OCI-LY1 (cell line): ENCODE results near the gene PDLIM5.

ENCODE experiments used
- H2AFZ ChIP-seq: fragments of 200-600 bp; sonication (generic), shearing (Covaris generic); 2 replicates; pipeline ENCODE4 v1.6.0; 2014; ENCODE audit warnings: antibody characterized with exemption, mild to moderate bottlenecking, low read length
- H3F3A ChIP-seq: fragments of 200-600 bp; sonication (generic), shearing (Covaris generic); 2 replicates; pipeline ENCODE4 v1.6.0; 2014; ENCODE audit warnings: mild to moderate bottlenecking, antibody characterized with exemption, low read length, moderate library complexity; ENCODE audit not compliant: insufficient read depth
- H3K27ac ChIP-seq: fragments of 200-600 bp; sonication (generic); 2 replicates; pipeline ENCODE4 v1.5.1; 2014; ENCODE audit warnings: low read length, mixed run types, mild to moderate bottlenecking, low read depth; ENCODE audit not compliant: poor library complexity, severe bottlenecking
- H3K27me3 ChIP-seq: fragments of 200-600 bp; sonication (generic); 2 replicates; pipeline ENCODE4 v1.6.0; 2014; ENCODE audit warnings: antibody characterized with exemption, mild to moderate bottlenecking, low read length, moderate library complexity; ENCODE audit not compliant: insufficient read depth
- H3K36me3 ChIP-seq: fragments of 200-600 bp; sonication (generic); 2 replicates; pipeline ENCODE4 v1.6.1; 2014; ENCODE audit warnings: mild to moderate bottlenecking, antibody characterized with exemption, low read length, moderate library complexity, mixed read lengths; ENCODE audit not compliant: insufficient read depth
- H3K4me1 ChIP-seq: fragments of 200-600 bp; sonication (generic); 2 replicates; pipeline ENCODE4 v1.5.1; 2014; ENCODE audit warnings: mild to moderate bottlenecking, low read length, moderate library complexity; ENCODE audit not compliant: insufficient read depth, severe bottlenecking
- H3K4me2 ChIP-seq: fragments of 200-600 bp; sonication (generic), shearing (Covaris generic); 2 replicates; pipeline ENCODE4 v1.6.1; 2014; ENCODE audit warnings: low read length
- H3K4me3 ChIP-seq: fragments of 200-600 bp; sonication (generic); 2 replicates; pipeline ENCODE4 v1.5.1; 2014; ENCODE audit warnings: low read length, low read depth, mild to moderate bottlenecking, mixed read lengths; ENCODE audit not compliant: poor library complexity, severe bottlenecking
- H3K79me2 ChIP-seq: fragments of 200-600 bp; shearing (Covaris generic); 2 replicates; pipeline ENCODE4 v1.6.1; 2016; ENCODE audit warnings: mixed run types, low read length, mixed read lengths; ENCODE audit not compliant: insufficient read depth
- H3K9ac ChIP-seq: fragments of 200-600 bp; sonication (generic), shearing (Covaris generic); 2 replicates; pipeline ENCODE4 v1.6.1; 2014; ENCODE audit warnings: mild to moderate bottlenecking, low read length, mixed read lengths
- H3K9me2 ChIP-seq: fragments of 200-600 bp; sonication (generic), shearing (Covaris generic); 2 replicates; pipeline ENCODE4 v1.6.1; 2014; ENCODE audit warnings: low read depth, mild to moderate bottlenecking, low read length, mixed read lengths
- H3K9me3 ChIP-seq: fragments of 200-600 bp; shearing (Covaris generic); 2 replicates; pipeline ENCODE4 v1.6.1; 2014; ENCODE audit warnings: low read length, mixed read lengths
- H4K20me1 ChIP-seq: fragments of 200-600 bp; sonication (generic), shearing (Covaris generic); 2 replicates; pipeline ENCODE4 v1.6.0; 2016; ENCODE audit warnings: mild to moderate bottlenecking, low read length; ENCODE audit not compliant: insufficient read depth
- EZH2 ChIP-seq: fragments of 200-600 bp; sonication (generic), shearing (Covaris generic); IDR thresholded peaks from 2 replicates; pipeline ENCODE4 v1.8.0; 2017; ENCODE audit warnings: borderline replicate concordance, mixed run types, mild to moderate bottlenecking, antibody characterized with exemption, low read length, moderate library complexity, mixed read lengths
- TF ChIP-seq, protein P1 (sequence below): fragments of 200-600 bp; sonication (generic), shearing (Covaris generic); IDR thresholded peaks from 2 replicates; pipeline ENCODE4 v1.5.1; 2017; ENCODE audit warnings: mild to moderate bottlenecking, antibody characterized with exemption, low read length, moderate library complexity, mixed read lengths

Gene PDLIM5

DNA sequence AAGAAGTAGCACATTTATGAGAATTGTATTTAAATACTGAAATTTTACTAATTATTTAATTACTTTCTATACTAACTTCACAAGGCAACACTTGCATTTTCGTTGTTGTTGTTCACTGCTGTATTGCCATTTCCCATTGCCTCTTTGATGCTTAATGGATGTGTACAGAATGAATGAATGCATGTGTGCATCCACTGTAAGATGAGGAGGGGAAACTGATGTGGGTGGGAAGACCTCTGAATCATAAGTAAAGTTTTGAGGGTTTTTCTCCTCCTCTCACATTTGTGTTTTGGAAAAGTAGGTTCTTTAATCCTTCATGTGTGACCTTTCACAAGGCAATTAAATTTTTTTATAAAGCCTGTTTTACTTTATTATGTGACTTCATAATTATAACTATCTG lies 46.8 kb downstream of the PDLIM5 start:
- no peaks in the 10 kb centered on the region for H3K9me2 ChIP-seq
- no peaks in the 10 kb centered on the region for H3K9me3 ChIP-seq
- no peak overlapping the region for H3K27ac ChIP-seq
- H2AFZ ChIP-seq, result no peak overlapping the region
- H3K27me3 ChIP-seq, result no peaks in the 10 kb centered on the region
- no peak overlapping the region for H3K9ac ChIP-seq
- no peaks in the 10 kb centered on the region for H4K20me1 ChIP-seq
- no peak for TF ChIP-seq EZH2
- TF ChIP-seq, protein P1, sequence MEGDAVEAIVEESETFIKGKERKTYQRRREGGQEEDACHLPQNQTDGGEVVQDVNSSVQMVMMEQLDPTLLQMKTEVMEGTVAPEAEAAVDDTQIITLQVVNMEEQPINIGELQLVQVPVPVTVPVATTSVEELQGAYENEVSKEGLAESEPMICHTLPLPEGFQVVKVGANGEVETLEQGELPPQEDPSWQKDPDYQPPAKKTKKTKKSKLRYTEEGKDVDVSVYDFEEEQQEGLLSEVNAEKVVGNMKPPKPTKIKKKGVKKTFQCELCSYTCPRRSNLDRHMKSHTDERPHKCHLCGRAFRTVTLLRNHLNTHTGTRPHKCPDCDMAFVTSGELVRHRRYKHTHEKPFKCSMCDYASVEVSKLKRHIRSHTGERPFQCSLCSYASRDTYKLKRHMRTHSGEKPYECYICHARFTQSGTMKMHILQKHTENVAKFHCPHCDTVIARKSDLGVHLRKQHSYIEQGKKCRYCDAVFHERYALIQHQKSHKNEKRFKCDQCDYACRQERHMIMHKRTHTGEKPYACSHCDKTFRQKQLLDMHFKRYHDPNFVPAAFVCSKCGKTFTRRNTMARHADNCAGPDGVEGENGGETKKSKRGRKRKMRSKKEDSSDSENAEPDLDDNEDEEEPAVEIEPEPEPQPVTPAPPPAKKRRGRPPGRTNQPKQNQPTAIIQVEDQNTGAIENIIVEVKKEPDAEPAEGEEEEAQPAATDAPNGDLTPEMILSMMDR, result no peak
- H3K79me2 ChIP-seq, result no peaks in the 10 kb centered on the region
- no peaks in the 10 kb centered on the region for H3K36me3 ChIP-seq
- H3K4me3 ChIP-seq, result no peak overlapping the region
- peaks cover 12% of the 10 kb centered on the region for H3K4me1 ChIP-seq
- H3K4me2 ChIP-seq, result no peak overlapping the region
- no peaks in the 10 kb centered on the region for H3F3A ChIP-seq

DNA sequence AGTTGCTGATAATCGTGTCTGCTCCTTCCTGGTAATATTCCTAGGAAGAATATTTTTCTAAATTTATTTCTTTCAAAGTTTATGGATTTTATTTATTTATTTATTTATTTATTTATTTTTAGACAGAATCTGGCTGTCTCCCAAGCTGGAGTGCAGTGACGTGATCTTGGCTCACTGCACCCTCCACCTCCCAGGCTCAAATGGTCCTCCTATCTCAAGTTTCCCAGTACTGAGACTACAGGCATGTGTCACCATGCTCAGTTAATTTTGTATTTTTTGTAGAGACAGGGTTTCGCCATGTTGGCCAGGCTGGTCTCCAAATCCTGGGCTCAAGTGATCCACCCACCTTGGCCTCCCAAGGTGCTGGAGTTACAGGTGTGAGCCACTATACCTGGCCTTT lies 48.9 kb downstream of the PDLIM5 start:
- Histone ChIP-seq H3F3A (no peaks in the 10 kb centered on the region), H3K36me3 (no peaks in the 10 kb centered on the region), H3K27me3 (no peaks in the 10 kb centered on the region), H2AFZ (no peak overlapping the region), H3K79me2 (no peaks in the 10 kb centered on the region), H3K4me3 (no peak overlapping the region), H3K9me3 (no peaks in the 10 kb centered on the region), H4K20me1 (no peaks in the 10 kb centered on the region), H3K9me2 (no peaks in the 10 kb centered on the region), H3K4me1 (peaks cover 12% of the 10 kb centered on the region), H3K9ac (no peak overlapping the region), H3K27ac (no peak overlapping the region), H3K4me2 (no peak overlapping the region)
- TF ChIP-seq, protein P1, result no peak
- TF ChIP-seq EZH2, result no peak

DNA sequence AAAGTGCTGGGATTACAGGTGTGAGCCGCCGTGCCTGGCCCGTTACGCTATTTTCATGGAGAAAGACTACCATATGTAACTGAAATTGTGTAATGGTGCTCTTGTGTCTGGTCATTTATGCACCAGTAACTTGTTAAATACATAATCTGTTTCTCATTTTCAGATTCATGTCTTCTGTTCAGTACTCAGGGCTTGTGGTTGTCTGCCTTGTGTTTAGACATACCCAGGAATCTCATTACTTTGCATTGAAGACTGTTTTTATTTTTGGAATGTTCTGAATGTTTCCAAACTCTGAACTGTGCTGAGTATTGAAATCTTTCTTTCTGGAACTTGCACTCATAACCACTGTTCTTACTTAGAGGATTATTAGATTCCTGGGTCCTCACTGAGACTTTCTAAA lies 52.8 kb downstream of the PDLIM5 start:
- Histone ChIP-seq H3F3A (no peaks in the 10 kb centered on the region), H3K9me2 (no peaks in the 10 kb centered on the region), H4K20me1 (no peaks in the 10 kb centered on the region), H3K4me3 (no peak overlapping the region), H2AFZ (no peak overlapping the region), H3K9me3 (no peaks in the 10 kb centered on the region), H3K36me3 (no peaks in the 10 kb centered on the region), H3K27me3 (no peaks in the 10 kb centered on the region), H3K4me2 (no peak overlapping the region), H3K79me2 (no peaks in the 10 kb centered on the region), H3K27ac (no peak overlapping the region), H3K9ac (no peak overlapping the region), H3K4me1 (no peaks in the 10 kb centered on the region)
- TF ChIP-seq EZH2, result no peak
- TF ChIP-seq, protein P1, result no peak
